Nephron (organoid): Measurements from ENCODE around the gene RALGAPA2.

Source experiments
- H3K27ac Mint-ChIP-seq, 3 experiments: 2 replicates each; pipeline ENCODE4 v1.8.0; 2020; ENCODE audit warnings: mixed read lengths in 3 of 3, mild to moderate bottlenecking in 2 of 3, moderate library complexity in 1 of 3
- H3K27me3 Mint-ChIP-seq: 2 replicates; pipeline ENCODE4 v1.8.0; 2021; ENCODE audit warnings: low read depth, mild to moderate bottlenecking, moderate library complexity, mixed read lengths
- H3K36me3 Mint-ChIP-seq: 2 replicates; pipeline ENCODE4 v1.8.0; 2020; ENCODE audit warnings: low read depth, mixed read lengths
- H3K4me1 Mint-ChIP-seq: 2 replicates; pipeline ENCODE4 v1.8.0; 2020; ENCODE audit warnings: mixed read lengths
- H3K4me3 Mint-ChIP-seq, 3 experiments: 2 replicates each; pipeline ENCODE4 v1.8.0; 2020; ENCODE audit warnings: mild to moderate bottlenecking in 3 of 3, mixed read lengths in 3 of 3, moderate library complexity in 2 of 3
- H3K9me3 Mint-ChIP-seq: 2 replicates; pipeline ENCODE4 v1.8.0; 2020; ENCODE audit warnings: mixed read lengths
- TF ChIP-seq, protein P1 (sequence below), 3 experiments: fragments of 200-600 bp; sonication (generic); IDR thresholded peaks; one replicate each; pipeline ENCODE4 v1.5.0; 2021; ENCODE audit warnings: antibody characterized with exemption in 3 of 3; ENCODE audit not compliant: unreplicated experiment in 3 of 3

The RALGAPA2 gene

DNA sequence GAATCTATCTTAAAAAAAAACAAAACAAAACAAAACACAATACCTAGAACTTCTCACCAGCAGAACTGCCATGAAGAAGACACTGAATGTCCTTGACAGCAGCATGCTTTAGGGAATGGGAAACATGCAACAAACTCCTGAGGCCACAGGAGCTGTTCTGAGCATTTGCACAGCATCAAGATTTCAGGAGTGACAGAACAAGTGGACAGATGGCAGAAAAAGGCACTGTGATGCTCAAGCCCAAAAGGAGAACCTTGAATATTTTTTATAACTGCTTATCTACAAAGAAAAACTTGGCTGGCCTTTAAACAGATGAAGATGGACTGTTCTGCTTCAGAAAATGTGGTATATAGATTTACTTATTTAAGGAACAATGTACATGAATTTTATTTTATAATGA lies 158.9 kb downstream of the RALGAPA2 start:
- Mint-ChIP-seq H3K4me1 (peaks cover 6% of the 10 kb centered on the region), H3K4me3 (no peak overlapping the region), H3K27ac (no peak overlapping the region), H3K36me3 (peaks cover 18% of the 10 kb centered on the region), H3K9me3 (peaks cover 5% of the 10 kb centered on the region), H3K27me3 (no peaks in the 10 kb centered on the region)
- TF ChIP-seq, protein P1, sequence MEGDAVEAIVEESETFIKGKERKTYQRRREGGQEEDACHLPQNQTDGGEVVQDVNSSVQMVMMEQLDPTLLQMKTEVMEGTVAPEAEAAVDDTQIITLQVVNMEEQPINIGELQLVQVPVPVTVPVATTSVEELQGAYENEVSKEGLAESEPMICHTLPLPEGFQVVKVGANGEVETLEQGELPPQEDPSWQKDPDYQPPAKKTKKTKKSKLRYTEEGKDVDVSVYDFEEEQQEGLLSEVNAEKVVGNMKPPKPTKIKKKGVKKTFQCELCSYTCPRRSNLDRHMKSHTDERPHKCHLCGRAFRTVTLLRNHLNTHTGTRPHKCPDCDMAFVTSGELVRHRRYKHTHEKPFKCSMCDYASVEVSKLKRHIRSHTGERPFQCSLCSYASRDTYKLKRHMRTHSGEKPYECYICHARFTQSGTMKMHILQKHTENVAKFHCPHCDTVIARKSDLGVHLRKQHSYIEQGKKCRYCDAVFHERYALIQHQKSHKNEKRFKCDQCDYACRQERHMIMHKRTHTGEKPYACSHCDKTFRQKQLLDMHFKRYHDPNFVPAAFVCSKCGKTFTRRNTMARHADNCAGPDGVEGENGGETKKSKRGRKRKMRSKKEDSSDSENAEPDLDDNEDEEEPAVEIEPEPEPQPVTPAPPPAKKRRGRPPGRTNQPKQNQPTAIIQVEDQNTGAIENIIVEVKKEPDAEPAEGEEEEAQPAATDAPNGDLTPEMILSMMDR (IDR thresholded peaks at IDR 0.05; ENCODE audit: unreplicated experiment in 3 of 3): no peak

DNA sequence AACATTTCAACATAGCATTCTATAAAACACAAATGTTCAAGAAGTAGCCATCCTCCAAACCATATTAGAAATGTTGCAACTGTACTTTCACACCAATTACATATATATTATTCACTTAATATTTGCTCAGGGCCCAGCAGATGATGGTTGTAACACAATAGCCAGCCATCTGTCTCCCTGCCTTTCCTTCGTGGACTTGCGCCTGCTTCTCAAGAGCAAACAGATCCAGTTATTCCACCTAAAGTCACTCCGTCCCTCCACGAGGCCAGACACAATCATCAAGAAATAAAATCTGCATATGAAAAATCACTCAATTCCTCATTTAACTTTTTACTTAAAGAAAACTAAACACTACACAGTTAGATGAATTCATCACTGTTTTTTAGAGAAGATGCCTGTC lies 160.4 kb downstream of the RALGAPA2 start:
- TF ChIP-seq, protein P1 (IDR thresholded peaks at IDR 0.05; ENCODE audit: unreplicated experiment in 3 of 3): no peak
- H3K27ac Mint-ChIP-seq: no peak overlapping the region
- H3K4me1 Mint-ChIP-seq: peaks cover 6% of the 10 kb centered on the region
- no peaks in the 10 kb centered on the region for H3K27me3 Mint-ChIP-seq
- H3K4me3 Mint-ChIP-seq: no peak overlapping the region
- H3K36me3 Mint-ChIP-seq: peaks cover 18% of the 10 kb centered on the region
- H3K9me3 Mint-ChIP-seq: peaks cover 5% of the 10 kb centered on the region

DNA sequence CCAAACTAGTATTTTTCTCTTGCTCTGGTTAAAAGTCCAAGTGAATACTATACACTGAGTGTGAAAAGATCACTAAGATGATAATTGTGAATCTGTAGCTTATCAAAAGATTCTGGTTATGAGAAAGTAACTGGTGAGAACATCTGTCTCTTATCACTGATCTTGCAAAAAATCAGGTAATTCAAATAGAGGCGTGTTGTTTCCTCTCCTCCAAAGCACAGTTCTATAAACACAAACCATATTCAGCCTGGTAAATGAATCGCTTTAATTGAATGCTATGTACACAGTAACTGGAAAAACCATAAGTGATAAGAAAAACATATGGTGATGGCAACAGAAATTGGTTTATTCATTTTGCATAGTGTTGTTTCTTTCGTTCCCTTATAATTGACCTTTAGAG lies 161.0 kb downstream of the RALGAPA2 start:
- H3K9me3 Mint-ChIP-seq: peaks cover 5% of the 10 kb centered on the region
- H3K27me3 Mint-ChIP-seq: no peaks in the 10 kb centered on the region
- no peak overlapping the region for H3K27ac Mint-ChIP-seq
- TF ChIP-seq, protein P1 (IDR thresholded peaks at IDR 0.05; ENCODE audit: unreplicated experiment in 3 of 3): no peak
- H3K4me3 Mint-ChIP-seq: no peak overlapping the region
- peaks cover 18% of the 10 kb centered on the region for H3K36me3 Mint-ChIP-seq
- peaks cover 9% of the 10 kb centered on the region for H3K4me1 Mint-ChIP-seq

DNA sequence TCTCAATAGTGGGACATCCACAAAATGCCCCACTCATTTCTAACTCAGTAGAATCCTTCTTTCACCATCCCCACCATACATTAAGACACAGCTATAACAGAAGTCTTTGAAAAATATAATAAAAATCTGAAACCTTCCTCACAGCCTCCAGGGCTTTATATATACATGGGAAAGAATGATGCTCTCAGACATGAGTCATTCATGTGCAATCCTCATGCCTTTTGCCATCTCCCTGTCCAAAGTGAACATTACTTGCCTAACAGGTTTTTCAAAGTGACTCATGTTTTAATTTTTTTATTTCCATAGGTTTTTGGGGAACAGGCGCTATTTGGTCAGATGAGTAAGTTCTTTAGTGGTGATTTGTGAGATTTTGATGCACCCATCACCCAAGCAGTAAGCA lies 162.7 kb downstream of the RALGAPA2 start:
- Mint-ChIP-seq H3K4me1 (peaks cover 10% of the 10 kb centered on the region), H3K9me3 (no peaks in the 10 kb centered on the region), H3K4me3 (no peak overlapping the region), H3K36me3 (peaks cover 13% of the 10 kb centered on the region), H3K27ac (no peak overlapping the region), H3K27me3 (no peaks in the 10 kb centered on the region)
- TF ChIP-seq, protein P1 (IDR thresholded peaks at IDR 0.05; ENCODE audit: unreplicated experiment in 3 of 3): no peak

DNA sequence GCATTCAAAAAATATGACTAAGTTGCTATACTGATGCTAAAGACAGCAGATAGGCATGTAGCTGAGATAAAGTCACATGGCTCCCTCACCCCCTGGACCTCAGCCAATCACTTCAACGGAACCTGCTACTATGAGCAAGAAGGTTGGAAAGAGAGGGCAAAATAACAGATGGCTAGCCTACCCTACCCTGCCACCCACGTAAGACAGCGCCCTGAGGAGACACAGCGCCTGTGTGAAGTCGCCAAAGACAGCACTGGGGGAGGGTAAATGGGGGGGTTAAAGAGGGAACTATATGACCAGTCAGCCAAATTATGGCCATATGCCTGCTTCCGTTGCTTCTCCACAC lies 163.2 kb downstream of the RALGAPA2 start:
- Mint-ChIP-seq H3K4me1 (peaks cover 10% of the 10 kb centered on the region), H3K27me3 (no peaks in the 10 kb centered on the region), H3K27ac (no peak overlapping the region), H3K4me3 (no peak overlapping the region), H3K9me3 (no peaks in the 10 kb centered on the region), H3K36me3 (peaks cover 13% of the 10 kb centered on the region)
- TF ChIP-seq, protein P1 (IDR thresholded peaks at IDR 0.05; ENCODE audit: unreplicated experiment in 3 of 3): no peak

DNA sequence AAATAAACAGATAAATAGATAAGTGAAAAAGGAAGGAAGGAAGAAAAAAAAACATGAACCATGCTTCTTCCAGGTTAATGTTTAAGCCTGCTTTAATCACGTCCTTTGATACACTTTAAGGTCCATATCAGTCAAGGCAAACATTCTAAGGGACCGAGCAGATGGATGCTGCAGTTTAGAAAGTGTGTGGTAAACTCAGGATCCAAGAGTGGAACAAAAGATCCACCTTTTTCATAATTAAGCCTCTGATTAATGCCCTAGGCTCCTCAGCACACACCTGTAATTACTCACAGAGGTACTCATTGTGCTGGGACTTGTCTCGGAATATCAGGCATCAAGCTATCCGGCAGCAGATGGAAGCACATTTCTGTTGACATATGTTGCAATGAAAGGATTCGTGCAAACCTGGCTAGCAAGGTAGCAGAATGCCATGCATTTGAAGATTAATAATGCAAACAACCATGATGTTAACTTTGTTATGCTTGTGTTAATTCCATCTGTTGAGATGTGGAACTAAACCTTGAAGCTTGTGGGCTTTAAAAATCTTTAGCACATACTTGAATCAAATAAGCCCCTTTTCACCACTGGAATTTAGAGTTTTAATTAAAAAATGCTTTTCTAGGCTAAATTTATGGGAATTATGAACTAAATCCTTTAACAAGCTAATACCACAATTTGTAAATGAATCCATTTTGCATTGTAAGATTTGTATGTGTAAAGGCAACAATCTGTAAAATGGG lies 163.7 kb downstream of the RALGAPA2 start:
- Mint-ChIP-seq H3K36me3 (peaks cover 13% of the 10 kb centered on the region), H3K27me3 (no peaks in the 10 kb centered on the region), H3K27ac (no peak overlapping the region), H3K4me3 (no peak overlapping the region), H3K4me1 (peaks cover 10% of the 10 kb centered on the region), H3K9me3 (no peaks in the 10 kb centered on the region)
- TF ChIP-seq, protein P1 (IDR thresholded peaks at IDR 0.05; ENCODE audit: unreplicated experiment in 3 of 3): no peak
